BE2C (cell line): ENCODE results near the gene STX10. TPM values are rescaled to one million over a fixed set of nuclear protein-coding genes. Genes with fewer than 3 reads are reported as not detected.

ENCODE experiments used
- DNase-seq: peaks from one replicate; pipeline ENCODE4 v3.0.0-alpha.2; 2020
- H3K27me3 ChIP-seq: fragments of 250-450 bp; sonication (Bioruptor Pico); 2 replicates; pipeline ENCODE4 v1.5.1; 2020; ENCODE audit warnings: mild to moderate bottlenecking
- H3K36me3 ChIP-seq: fragments of 250-450 bp; sonication (Bioruptor Pico); 2 replicates; pipeline ENCODE4 v1.5.1; 2020; ENCODE audit warnings: mild to moderate bottlenecking
- H3K4me1 ChIP-seq: fragments of 250-450 bp; sonication (Bioruptor Pico); 2 replicates; pipeline ENCODE4 v1.5.1; 2020
- H3K4me3 ChIP-seq: 2 replicates; pipeline ENCODE4 v1.5.1; 2011; ENCODE audit warnings: low read depth, low read length
- H3K9me3 ChIP-seq: fragments of 250-450 bp; sonication (Bioruptor Pico); 2 replicates; pipeline ENCODE4 v1.5.1; 2020
- polyA plus RNA-seq: library from polyadenylated mRNA; unstranded; fragments of >200 nt; gene quantifications from one replicate; pipeline ENCODE4 v1.2.1, GENCODE V29; 2012; ENCODE audit warnings: low read depth, missing spikeins; ENCODE audit not compliant: insufficient read length, insufficient read depth
- TF ChIP-seq, protein P1 (sequence below): IDR thresholded peaks from 2 replicates; pipeline ENCODE4 v1.5.1; 2012; ENCODE audit warnings: mild to moderate bottlenecking, low read depth, low read length

STX10 gene, protein sequence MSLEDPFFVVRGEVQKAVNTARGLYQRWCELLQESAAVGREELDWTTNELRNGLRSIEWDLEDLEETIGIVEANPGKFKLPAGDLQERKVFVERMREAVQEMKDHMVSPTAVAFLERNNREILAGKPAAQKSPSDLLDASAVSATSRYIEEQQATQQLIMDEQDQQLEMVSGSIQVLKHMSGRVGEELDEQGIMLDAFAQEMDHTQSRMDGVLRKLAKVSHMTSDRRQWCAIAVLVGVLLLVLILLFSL
- polyA plus RNA-seq: 274 TPM

DNA sequence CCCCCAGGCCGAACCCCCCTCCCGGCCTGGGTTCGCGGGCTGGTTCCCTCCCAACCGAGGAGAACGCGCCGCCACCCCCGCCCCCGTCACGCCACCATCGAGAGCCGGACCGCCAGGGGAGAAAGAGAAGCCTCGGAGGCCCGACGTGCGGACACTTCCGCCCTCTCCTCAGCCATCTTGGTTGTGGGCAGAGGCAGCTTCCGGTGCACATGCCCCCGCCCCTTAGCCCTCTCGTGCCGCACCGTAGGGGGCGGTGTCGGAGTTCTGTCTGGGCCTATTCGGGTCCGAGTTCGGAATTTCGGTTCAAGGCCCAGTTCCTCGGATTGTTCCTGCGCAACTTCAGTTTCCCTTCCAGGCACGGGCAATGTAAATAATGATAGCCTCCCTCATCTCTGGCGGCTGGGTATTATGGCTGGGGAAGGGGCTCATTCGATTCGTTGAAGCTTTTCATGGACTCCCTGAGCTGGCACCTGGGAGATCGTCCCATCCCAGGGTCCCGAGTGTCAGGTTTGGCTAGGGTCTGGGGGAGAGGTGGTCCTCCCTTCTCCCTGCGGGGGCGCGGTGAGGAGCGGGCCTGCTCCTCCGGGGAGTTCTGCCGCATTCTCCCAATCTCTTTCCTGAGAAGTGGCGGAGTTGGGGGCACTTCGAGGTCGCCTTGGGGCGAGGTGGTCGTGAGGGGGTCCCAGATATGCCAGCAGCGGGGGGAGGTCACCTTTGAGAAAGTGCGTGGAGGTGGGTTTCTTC lies at the start of gene STX10, which contains the start of gene IER2:
TSS of gene STX10 (minus strand) at position 189 of the 744 bp plus-strand sequence. CDS start 202 bp downstream, outside the sequence.
TSS of gene IER2 (plus strand) at position 225 of the 744 bp plus-strand sequence. CDS start 2,776 bp downstream, outside the sequence.
- DNase-seq: peak; percentile 93
- peaks cover 2% of the 10 kb centered on the region; the same call in 1 of the 2 replicates for H3K4me1 ChIP-seq
- TF ChIP-seq, protein P1, sequence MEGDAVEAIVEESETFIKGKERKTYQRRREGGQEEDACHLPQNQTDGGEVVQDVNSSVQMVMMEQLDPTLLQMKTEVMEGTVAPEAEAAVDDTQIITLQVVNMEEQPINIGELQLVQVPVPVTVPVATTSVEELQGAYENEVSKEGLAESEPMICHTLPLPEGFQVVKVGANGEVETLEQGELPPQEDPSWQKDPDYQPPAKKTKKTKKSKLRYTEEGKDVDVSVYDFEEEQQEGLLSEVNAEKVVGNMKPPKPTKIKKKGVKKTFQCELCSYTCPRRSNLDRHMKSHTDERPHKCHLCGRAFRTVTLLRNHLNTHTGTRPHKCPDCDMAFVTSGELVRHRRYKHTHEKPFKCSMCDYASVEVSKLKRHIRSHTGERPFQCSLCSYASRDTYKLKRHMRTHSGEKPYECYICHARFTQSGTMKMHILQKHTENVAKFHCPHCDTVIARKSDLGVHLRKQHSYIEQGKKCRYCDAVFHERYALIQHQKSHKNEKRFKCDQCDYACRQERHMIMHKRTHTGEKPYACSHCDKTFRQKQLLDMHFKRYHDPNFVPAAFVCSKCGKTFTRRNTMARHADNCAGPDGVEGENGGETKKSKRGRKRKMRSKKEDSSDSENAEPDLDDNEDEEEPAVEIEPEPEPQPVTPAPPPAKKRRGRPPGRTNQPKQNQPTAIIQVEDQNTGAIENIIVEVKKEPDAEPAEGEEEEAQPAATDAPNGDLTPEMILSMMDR: peak; percentile 64
- no peaks in the 10 kb centered on the region for H3K27me3 ChIP-seq
- H3K4me3 ChIP-seq: peak within 1 kb of the TSS; percentile 73
- no peaks in the 10 kb centered on the region for H3K9me3 ChIP-seq
- H3K36me3 ChIP-seq: peaks cover 6% of the 10 kb centered on the region

- no peaks in the 10 kb centered on the region for H3K36me3 ChIP-seq
- no peaks in the 10 kb centered on the region for H3K4me1 ChIP-seq
- no peaks in the 10 kb centered on the region for H3K9me3 ChIP-seq
- no peaks in the 10 kb centered on the region for H3K27me3 ChIP-seq
- DNase-seq: no peak
- H3K4me3 ChIP-seq: no peak overlapping the region
- TF ChIP-seq, protein P1: no peak
These were observed 48.5 kb upstream of the STX10 start for GRCh38 chr19:13198634-13199033.

GRCh38 chr19:13195678-13196077 lies 45.5 kb upstream of the STX10 start:
- no peaks in the 10 kb centered on the region for H3K36me3 ChIP-seq
- H3K4me3 ChIP-seq: no peak overlapping the region
- H3K27me3 ChIP-seq: no peaks in the 10 kb centered on the region
- DNase-seq: no peak
- no peaks in the 10 kb centered on the region for H3K9me3 ChIP-seq
- no peaks in the 10 kb centered on the region for H3K4me1 ChIP-seq
- TF ChIP-seq, protein P1: no peak

DNA sequence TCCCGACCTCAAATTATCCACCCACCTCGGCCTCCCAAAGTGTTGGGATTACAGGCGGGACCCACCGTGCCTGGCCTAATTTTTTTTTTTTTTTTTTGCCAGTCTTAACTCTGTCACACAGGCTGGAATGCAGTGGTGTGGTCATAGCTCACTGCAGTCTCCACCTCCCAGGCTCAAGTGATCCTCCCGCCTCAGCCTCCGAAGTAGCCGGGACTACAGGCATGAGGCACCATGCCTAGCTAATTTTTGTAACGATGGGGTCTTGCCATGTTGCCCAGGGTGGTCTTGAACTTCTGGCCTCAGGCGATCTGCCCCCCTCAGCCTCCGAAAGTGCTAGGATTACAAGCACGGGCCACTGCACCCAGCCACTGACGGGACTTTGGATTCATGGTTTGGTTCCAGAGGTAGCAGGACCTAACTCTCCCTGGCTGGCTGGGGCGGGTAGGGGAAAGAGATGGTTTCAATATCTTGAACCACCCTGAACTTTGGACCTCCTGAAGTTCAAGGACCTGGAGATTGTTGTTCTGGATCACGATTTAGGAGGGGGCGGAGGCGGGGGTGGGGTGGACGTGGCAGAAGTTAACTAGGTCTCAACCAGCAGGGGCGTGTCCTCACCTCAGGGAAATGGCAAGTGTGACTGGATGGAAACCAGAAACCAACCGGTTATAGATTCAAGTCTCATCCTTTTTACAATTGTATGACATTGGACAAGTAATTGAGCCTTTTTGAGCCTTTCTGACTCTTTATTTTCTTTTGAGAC lies 40.8 kb upstream of the STX10 start:
- TF ChIP-seq, protein P1: no peak
- H3K36me3 ChIP-seq: no peaks in the 10 kb centered on the region
- no peaks in the 10 kb centered on the region for H3K27me3 ChIP-seq
- no peaks in the 10 kb centered on the region for H3K9me3 ChIP-seq
- H3K4me1 ChIP-seq: no peaks in the 10 kb centered on the region
- H3K4me3 ChIP-seq: no peak overlapping the region
- DNase-seq: no peak

- no peak for DNase-seq
- TF ChIP-seq, protein P1: no peak
- no peaks in the 10 kb centered on the region for H3K4me1 ChIP-seq
- no peaks in the 10 kb centered on the region for H3K36me3 ChIP-seq
- H3K27me3 ChIP-seq: no peaks in the 10 kb centered on the region
- no peaks in the 10 kb centered on the region for H3K9me3 ChIP-seq
- no peak overlapping the region for H3K4me3 ChIP-seq
These were observed 39.4 kb upstream of the STX10 start for GRCh38 chr19:13189600-13189999.
